Activated T-helper 1 cell treated with anti-CD3 and anti-CD28 coated beads, Interleukin-12 subunit alpha, Interleukin-12 subunit beta, Interleukin-2, Interleukin-4 antibody, amounts not matched to agents 30 ng/mL and 10 ng/mL and 1 ng/mL, durations not matched to agents 14 hours and 24 hours and 36 hours (primary cell): ENCODE results near the gene C1QL1. TPM values are rescaled to one million over a fixed set of nuclear protein-coding genes. Genes with fewer than 3 reads are reported as not detected.

ENCODE experiments used
- DNase-seq: peaks from one replicate; pipeline ENCODE4 v3.0.0; 2021; ENCODE audit warnings: low spot score
- H3K27ac Mint-ChIP-seq: one replicate; pipeline ENCODE4 v1.8.0; 2021; ENCODE audit warnings: mild to moderate bottlenecking, mixed read lengths
- H3K27me3 Mint-ChIP-seq: one replicate; pipeline ENCODE4 v1.8.0; 2022; ENCODE audit warnings: mild to moderate bottlenecking, moderate library complexity, mixed read lengths; ENCODE audit not compliant: insufficient read depth
- H3K36me3 Mint-ChIP-seq: one replicate; pipeline ENCODE4 v1.8.0; 2021; ENCODE audit warnings: low read depth, mixed read lengths
- H3K4me1 Mint-ChIP-seq: one replicate; pipeline ENCODE4 v1.8.0; 2021; ENCODE audit warnings: low read depth, mixed read lengths
- H3K4me3 Mint-ChIP-seq: one replicate; pipeline ENCODE4 v1.8.0; 2021; ENCODE audit warnings: mild to moderate bottlenecking, moderate library complexity, mixed read lengths
- H3K9me3 Mint-ChIP-seq: one replicate; pipeline ENCODE4 v1.8.0; 2021; ENCODE audit warnings: mixed read lengths
- intact Hi-C: fragments of 100-400 bp; cut with micrococcal nuclease; formaldehyde crosslinking; loops from one replicate; pipeline ENCODE4 v1.15.1; 2024
- total RNA-seq: library from RNA; stranded (reverse); gene quantifications from 2 replicates; pipeline ENCODE4 v1.2.3, GENCODE V29; 2022

The C1QL1 gene
- total RNA-seq, 1 donor from 2014 or later: 0.39 TPM

GRCh38 chr17:44967026-44967906, 837 bp downstream of the C1QL1 start:
- intact Hi-C loops: loop anchor here (5.0 kb wide), 1 partner anchor 140 kb away; no protein-coding TSS in a partner anchor
- DNase-seq: no peak

GRCh38 chr17:44966348-44967025, 1.6 kb downstream of the C1QL1 start:
- Mint-ChIP-seq H3K4me1 (peaks cover 23% of the 10 kb centered on the region), H3K4me3 (no peak overlapping the region), H3K27me3 (peaks cover 71% of the 10 kb centered on the region), H3K36me3 (peaks cover 4% of the 10 kb centered on the region), H3K27ac (no peak overlapping the region), H3K9me3 (no peaks in the 10 kb centered on the region)
- no peak for DNase-seq
- intact Hi-C loops: loop anchor here (5.0 kb wide), 1 partner anchor 139 kb away; no protein-coding TSS in a partner anchor

More at GRCh38 chr17:44967026-44967906, 837 bp downstream of the C1QL1 start:
- Mint-ChIP-seq H3K4me1 (peaks cover 31% of the 10 kb centered on the region), H3K27me3 (peaks cover 73% of the 10 kb centered on the region), H3K9me3 (no peaks in the 10 kb centered on the region), H3K36me3 (peaks cover 4% of the 10 kb centered on the region), H3K4me3 (peak overlapping the region; percentile 19), H3K27ac (no peak overlapping the region)

- H3K9me3 Mint-ChIP-seq: no peaks in the 10 kb centered on the region
- intact Hi-C loops: loop anchor here (5.0 kb wide), 1 partner anchor 138 kb away; no protein-coding TSS in a partner anchor
- H3K27me3 Mint-ChIP-seq: peaks cover 71% of the 10 kb centered on the region
- DNase-seq: no peak
- peaks cover 4% of the 10 kb centered on the region for H3K36me3 Mint-ChIP-seq
- H3K4me1 Mint-ChIP-seq: peaks cover 23% of the 10 kb centered on the region
- no peak overlapping the region for H3K4me3 Mint-ChIP-seq
- no peak overlapping the region for H3K27ac Mint-ChIP-seq
Observed at GRCh38 chr17:44965481-44966234, 2.4 kb downstream of the C1QL1 start.

GRCh38 chr17:44961921-44962350, 6.2 kb downstream of the C1QL1 start:
- no peak for DNase-seq
- no peak overlapping the region for H3K27ac Mint-ChIP-seq
- intact Hi-C loops: no loop called here
- H3K4me1 Mint-ChIP-seq: peaks cover 13% of the 10 kb centered on the region
- H3K36me3 Mint-ChIP-seq: peaks cover 4% of the 10 kb centered on the region
- no peak overlapping the region for H3K4me3 Mint-ChIP-seq
- peaks cover 69% of the 10 kb centered on the region for H3K27me3 Mint-ChIP-seq
- no peaks in the 10 kb centered on the region for H3K9me3 Mint-ChIP-seq

- Mint-ChIP-seq H3K27me3 (peaks cover 68% of the 10 kb centered on the region), H3K4me3 (no peak overlapping the region), H3K4me1 (peaks cover 8% of the 10 kb centered on the region), H3K36me3 (peaks cover 2% of the 10 kb centered on the region), H3K27ac (no peak overlapping the region), H3K9me3 (no peaks in the 10 kb centered on the region)
- DNase-seq: no peak
- intact Hi-C loops: no loop called here
Observed at GRCh38 chr17:44960691-44961090, 7.4 kb downstream of the C1QL1 start.

- H3K27me3 Mint-ChIP-seq: peaks cover 69% of the 10 kb centered on the region
- DNase-seq: no peak
- no peak overlapping the region for H3K27ac Mint-ChIP-seq
- intact Hi-C loops: no loop called here
- peaks cover 7% of the 10 kb centered on the region for H3K4me1 Mint-ChIP-seq
- H3K4me3 Mint-ChIP-seq: no peak overlapping the region
- no peaks in the 10 kb centered on the region for H3K9me3 Mint-ChIP-seq
- H3K36me3 Mint-ChIP-seq: peaks cover 2% of the 10 kb centered on the region
Observed at GRCh38 chr17:44959821-44960531, 8.1 kb downstream of the C1QL1 start.

- Mint-ChIP-seq H3K27ac (no peak overlapping the region), H3K9me3 (no peaks in the 10 kb centered on the region), H3K4me1 (peaks cover 7% of the 10 kb centered on the region), H3K27me3 (peaks cover 57% of the 10 kb centered on the region), H3K4me3 (no peak overlapping the region), H3K36me3 (peaks cover 2% of the 10 kb centered on the region)
- DNase-seq: no peak
- intact Hi-C loops: no loop called here
Observed at GRCh38 chr17:44956998-44957981, 10.8 kb downstream of the C1QL1 start.

GRCh38 chr17:44955674-44956425, 12.3 kb downstream of the C1QL1 start:
- no peak for DNase-seq
- no peak overlapping the region for H3K27ac Mint-ChIP-seq
- H3K4me1 Mint-ChIP-seq: peaks cover 7% of the 10 kb centered on the region
- no peaks in the 10 kb centered on the region for H3K9me3 Mint-ChIP-seq
- intact Hi-C loops: no loop called here
- peaks cover 2% of the 10 kb centered on the region for H3K36me3 Mint-ChIP-seq
- H3K4me3 Mint-ChIP-seq: no peak overlapping the region
- H3K27me3 Mint-ChIP-seq: peaks cover 50% of the 10 kb centered on the region

GRCh38 chr17:44952946-44953475, 15.1 kb downstream of the C1QL1 start:
- Mint-ChIP-seq H3K27ac (no peak overlapping the region), H3K4me1 (peaks cover 7% of the 10 kb centered on the region), H3K9me3 (no peaks in the 10 kb centered on the region), H3K36me3 (no peaks in the 10 kb centered on the region), H3K4me3 (no peak overlapping the region), H3K27me3 (peaks cover 33% of the 10 kb centered on the region)
- no peak for DNase-seq
- intact Hi-C loops: no loop called here

GRCh38 chr17:44948315-44948795, 19.7 kb downstream of the C1QL1 start:
- intact Hi-C loops: loop anchor here (5.0 to 10.0 kb wide), 3 partner anchors 174 to 761 kb away; partner anchors contain the start of genes MAP3K14 and TMUB2
- Mint-ChIP-seq H3K27ac (peak overlapping the region; percentile 92), H3K4me3 (peak overlapping the region; percentile 95), H3K9me3 (no peaks in the 10 kb centered on the region), H3K4me1 (peaks cover 34% of the 10 kb centered on the region), H3K27me3 (peaks cover 2% of the 10 kb centered on the region), H3K36me3 (peaks cover 6% of the 10 kb centered on the region)
- no peak for DNase-seq
